ENCODE measurements around the gene SND1.

The SND1 gene

GRCh38 chr7:127995881-127996215 lies 343.9 kb downstream of the SND1 start:
- no peak for DNase-seq (ENCODE audit: low read depth in 3 of 3)

GRCh38 chr7:127996253-127997071 lies 344.5 kb downstream of the SND1 start:
- DNase-seq (ENCODE audit: low read depth in 3 of 3), result no peak

- no peak for DNase-seq (ENCODE audit: low read depth in 3 of 3)
Observed at GRCh38 chr7:127997226-127997922, 345.4 kb downstream of the SND1 start.

- no peak for DNase-seq (ENCODE audit: low read depth in 3 of 3)
Observed at GRCh38 chr7:127998671-127999070, 346.7 kb downstream of the SND1 start.

GRCh38 chr7:128000048-128000447 lies 348.1 kb downstream of the SND1 start:
- no peak for DNase-seq (ENCODE audit: low read depth in 3 of 3)

- DNase-seq (ENCODE audit: low read depth in 3 of 3), result no peak
Observed at GRCh38 chr7:128000854-128001265, 348.9 kb downstream of the SND1 start.

GRCh38 chr7:128003167-128003566 lies 351.2 kb downstream of the SND1 start:
- DNase-seq (ENCODE audit: low read depth in 3 of 3), result no peak

- no peak for DNase-seq (ENCODE audit: low read depth in 3 of 3)
Observed at GRCh38 chr7:128003787-128004186, 351.8 kb downstream of the SND1 start.

- DNase-seq (ENCODE audit: low read depth in 3 of 3), result no peak
Observed at GRCh38 chr7:128004623-128005022, 352.6 kb downstream of the SND1 start.

- DNase-seq (ENCODE audit: low read depth in 3 of 3), result no peak
Observed at GRCh38 chr7:128005117-128005516, 353.1 kb downstream of the SND1 start.

- no peak for DNase-seq (ENCODE audit: low read depth in 3 of 3)
Observed at GRCh38 chr7:128005759-128006159, 353.8 kb downstream of the SND1 start.

- DNase-seq (ENCODE audit: low read depth in 3 of 3), result no peak
Observed at GRCh38 chr7:128006550-128007302, 354.7 kb downstream of the SND1 start.

GRCh38 chr7:128007303-128007680 lies 355.3 kb downstream of the SND1 start:
- DNase-seq (ENCODE audit: low read depth in 3 of 3), result no peak

- no peak for DNase-seq (ENCODE audit: low read depth in 3 of 3)
Observed at GRCh38 chr7:128008141-128008540, 356.1 kb downstream of the SND1 start.

GRCh38 chr7:128008744-128009143 lies 356.8 kb downstream of the SND1 start:
- no peak for DNase-seq (ENCODE audit: low read depth in 3 of 3)

- no peak for DNase-seq (ENCODE audit: low read depth in 3 of 3)
Observed at GRCh38 chr7:128010391-128011127, 358.6 kb downstream of the SND1 start.

GRCh38 chr7:128011131-128011661 lies 359.2 kb downstream of the SND1 start:
- DNase-seq (ENCODE audit: low read depth in 3 of 3), result no peak

GRCh38 chr7:128014811-128015210 lies 362.8 kb downstream of the SND1 start:
- no peak for DNase-seq (ENCODE audit: low read depth in 3 of 3)

GRCh38 chr7:128017460-128017859 lies 365.5 kb downstream of the SND1 start:
- no peak for DNase-seq (ENCODE audit: low read depth in 3 of 3)

- no peak for DNase-seq (ENCODE audit: low read depth in 3 of 3)
Observed at GRCh38 chr7:128017862-128018845, 366.2 kb downstream of the SND1 start.
